NCI-H748 (cell line): ENCODE measurements around the gene NAPB.
"Not testable (repeated sequence)": the region's sequence is repeated elsewhere in the genome, so short reads cannot be mapped to it uniquely, and the experiment has no call there.

ENCODE experiments used
- DNase-seq: peaks from one replicate; lab custom pipeline; 2025; ENCODE audit not compliant: unreplicated experiment; lab: John Stamatoyannopoulos, UW

The NAPB gene

GRCh38 chr20:23349338-23350195 is 71.7 kb downstream of the NAPB start:
- peak; percentile 60 for DNase-seq

GRCh38 chr20:23348510-23348909 is 72.8 kb downstream of the NAPB start:
- not testable (repeated sequence) for DNase-seq

DNA sequence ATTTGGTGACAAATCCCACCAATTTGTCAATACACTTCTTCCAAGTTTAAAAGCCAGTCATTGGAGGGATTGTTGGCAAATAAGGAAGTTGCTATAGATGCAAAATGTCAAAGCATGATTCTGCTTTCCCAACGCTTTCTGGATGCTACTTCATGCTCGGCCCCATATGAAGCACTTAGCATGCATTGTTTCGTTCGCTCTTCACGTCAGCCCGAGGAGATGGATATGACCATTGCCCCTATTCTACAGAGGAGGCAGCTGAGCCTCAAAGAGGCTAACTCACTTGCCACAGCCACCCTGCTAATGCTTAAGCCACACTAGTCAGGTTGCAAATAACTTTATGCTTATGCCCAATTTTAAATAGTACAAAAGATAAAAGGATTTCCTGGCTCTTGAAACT is 73.5 kb downstream of the NAPB start:
- DNase-seq, result no peak

- no peak for DNase-seq
Observed at GRCh38 chr20:23346002-23346401, 75.3 kb downstream of the NAPB start.

DNA sequence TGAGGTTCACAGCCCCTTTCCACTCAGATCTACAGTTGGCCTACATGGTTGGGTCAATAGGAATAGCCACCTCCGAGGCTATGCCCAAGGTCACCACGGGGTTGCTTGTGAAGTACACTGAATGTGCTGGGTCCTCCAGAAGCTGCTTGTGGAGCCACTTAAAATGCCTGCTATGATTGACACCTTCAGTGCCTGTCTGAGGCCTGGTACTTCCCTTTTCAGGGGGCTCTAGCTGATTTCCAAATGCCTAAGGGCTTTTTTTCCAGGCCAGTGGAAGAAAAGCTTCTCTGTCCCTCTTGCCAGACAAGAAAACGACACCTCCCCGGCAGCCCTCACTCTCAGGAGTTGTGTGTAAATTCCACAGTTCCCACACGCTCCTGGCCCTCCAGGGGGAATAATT is 77.0 kb downstream of the NAPB start:
- no peak for DNase-seq

DNA sequence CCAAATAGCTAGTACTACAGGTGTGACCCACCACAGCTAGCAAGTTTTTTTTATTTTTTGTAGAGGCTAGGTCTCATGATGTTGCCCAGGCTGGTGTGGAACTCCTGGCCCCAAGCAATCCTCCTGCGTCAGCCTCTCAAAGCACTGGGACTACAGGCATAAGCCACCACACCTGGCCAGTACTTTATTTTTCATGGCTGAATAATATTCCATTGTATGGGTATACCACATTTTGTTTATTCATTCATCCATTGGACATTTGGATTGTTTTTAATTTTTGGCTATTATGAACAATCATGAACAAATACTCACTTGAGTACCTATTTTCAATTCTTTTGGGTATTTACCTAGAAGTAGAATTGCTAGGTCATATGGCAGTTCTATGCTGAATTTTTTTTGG is 77.7 kb downstream of the NAPB start:
- DNase-seq, result no peak

- no peak for DNase-seq
Observed at GRCh38 chr20:23341073-23341472, 80.2 kb downstream of the NAPB start.

DNA sequence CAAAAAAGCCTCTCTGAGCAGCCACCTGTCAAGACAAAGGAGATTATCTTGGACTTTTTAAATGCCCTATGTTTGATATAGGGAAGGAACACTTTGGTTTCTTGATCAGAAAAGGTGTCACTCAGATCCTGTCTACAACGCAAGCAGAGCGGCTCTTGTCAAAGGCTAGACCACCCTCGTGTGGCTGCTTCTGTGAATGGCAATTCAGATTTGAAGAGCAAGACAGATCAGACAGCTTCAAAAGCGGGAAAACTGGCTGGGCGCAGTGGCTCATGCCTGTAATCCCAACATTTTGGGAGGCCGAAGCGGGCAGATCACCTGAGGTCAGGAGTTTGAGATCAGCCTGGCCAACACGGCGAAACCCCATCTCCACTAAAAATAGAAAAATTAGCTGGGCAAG is 80.8 kb downstream of the NAPB start:
- DNase-seq, result peak; percentile 90

DNA sequence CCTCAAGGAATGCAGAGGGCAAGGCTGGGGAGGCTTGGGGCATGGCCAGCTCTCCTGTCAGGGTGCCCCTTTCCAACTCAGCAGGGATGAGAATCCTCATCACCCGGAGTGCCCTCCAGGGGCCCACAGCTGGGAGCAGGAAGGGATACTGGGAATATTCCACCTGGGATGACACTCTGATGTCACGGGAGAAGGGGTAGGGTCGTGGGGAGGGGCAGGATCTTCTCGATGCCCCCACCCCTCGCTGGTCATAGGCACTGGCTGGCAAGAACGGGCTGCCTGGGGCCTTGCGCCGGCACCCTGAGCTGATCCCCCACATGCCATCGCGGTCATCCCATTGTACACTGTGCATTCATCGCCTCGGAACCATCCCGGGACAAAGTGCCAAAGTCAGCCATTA is 81.3 kb downstream of the NAPB start:
- no peak for DNase-seq

GRCh38 chr20:23337312-23337711 is 84.0 kb downstream of the NAPB start:
- no peak for DNase-seq

- no peak for DNase-seq
Observed at GRCh38 chr20:23336476-23336875, 84.8 kb downstream of the NAPB start.

DNA sequence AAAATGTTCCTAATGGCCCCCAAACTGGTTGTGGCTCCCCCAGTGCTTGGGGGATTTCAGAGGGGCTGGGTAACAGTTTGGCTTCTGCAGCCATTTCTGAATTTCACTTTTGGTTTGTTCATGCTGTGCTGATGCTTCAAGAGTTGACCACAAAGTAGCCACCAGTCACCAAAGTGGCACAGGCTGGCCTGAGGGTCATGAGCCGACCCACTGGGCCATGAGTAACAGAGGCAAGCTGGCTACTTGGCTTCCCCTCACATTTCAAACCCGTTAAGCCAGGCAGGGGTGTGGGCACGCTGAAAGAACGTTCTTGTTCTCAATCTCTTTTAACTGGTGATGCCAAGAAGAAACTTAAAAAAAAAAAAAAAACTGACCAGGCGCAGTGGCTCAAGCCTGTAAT is 85.8 kb downstream of the NAPB start:
- no peak for DNase-seq

- DNase-seq, result no peak
Observed at GRCh38 chr20:23334111-23334510, 87.2 kb downstream of the NAPB start.

DNA sequence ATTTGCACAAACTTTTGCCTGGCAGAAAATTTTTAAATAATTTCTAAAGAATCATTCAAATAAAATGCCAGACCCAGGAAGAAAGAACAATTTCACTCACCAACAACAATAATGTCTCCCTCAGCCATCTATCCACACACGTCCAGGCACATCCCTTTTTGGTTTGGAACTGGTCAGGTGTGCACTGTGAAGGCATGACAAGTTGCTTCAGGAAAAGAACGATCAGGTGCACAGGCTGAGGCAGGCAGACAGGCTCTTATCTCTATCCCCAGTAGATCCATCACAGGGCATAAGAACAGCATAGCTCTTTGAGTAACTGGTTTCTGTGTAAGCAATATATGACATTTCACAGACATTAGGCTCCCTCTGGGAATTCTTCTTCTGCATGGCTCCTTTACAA is 88.8 kb downstream of the NAPB start:
- no peak for DNase-seq

DNA sequence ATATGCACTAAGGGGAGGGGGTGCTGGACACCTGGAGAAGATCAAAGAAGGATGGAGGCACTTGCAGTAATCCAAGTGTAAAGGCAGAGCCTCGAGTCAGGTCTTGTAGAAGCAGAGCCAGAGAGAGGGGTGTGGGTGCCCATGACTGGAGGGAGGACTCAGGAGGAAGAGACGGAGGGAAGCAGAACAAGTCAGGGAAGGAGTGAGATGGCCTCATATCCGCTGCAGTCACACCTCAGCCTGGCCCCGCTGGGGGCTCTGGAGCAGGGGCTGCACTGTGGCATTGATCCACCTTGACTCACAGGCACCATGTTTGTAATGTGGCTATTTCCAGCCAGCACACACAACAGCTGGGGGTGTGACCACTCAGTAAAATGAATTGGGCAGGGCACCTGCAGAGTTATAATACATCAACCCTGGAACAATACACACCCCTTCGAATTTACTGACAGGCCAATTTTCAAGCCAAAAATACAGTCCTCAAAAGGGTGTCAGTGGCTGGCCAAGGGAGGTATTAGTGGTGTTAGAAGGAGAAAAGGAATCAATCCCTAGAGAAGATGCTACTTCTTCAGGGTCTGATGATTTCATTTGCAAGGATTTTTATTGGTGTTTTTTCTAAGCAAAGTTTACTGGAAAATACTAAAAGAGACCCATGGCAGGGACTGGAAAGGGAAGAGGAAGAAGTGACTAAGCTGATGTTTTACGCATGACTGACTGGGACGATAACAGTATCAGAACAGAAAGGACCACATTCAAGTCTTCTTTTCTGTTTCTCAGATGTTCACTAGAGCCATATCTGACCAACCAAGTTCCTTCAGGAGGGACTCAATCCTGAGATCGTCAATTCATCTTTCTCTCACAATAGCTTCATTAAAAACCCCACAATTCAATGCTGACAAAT is 89.6 kb downstream of the NAPB start:
- no peak for DNase-seq

DNA sequence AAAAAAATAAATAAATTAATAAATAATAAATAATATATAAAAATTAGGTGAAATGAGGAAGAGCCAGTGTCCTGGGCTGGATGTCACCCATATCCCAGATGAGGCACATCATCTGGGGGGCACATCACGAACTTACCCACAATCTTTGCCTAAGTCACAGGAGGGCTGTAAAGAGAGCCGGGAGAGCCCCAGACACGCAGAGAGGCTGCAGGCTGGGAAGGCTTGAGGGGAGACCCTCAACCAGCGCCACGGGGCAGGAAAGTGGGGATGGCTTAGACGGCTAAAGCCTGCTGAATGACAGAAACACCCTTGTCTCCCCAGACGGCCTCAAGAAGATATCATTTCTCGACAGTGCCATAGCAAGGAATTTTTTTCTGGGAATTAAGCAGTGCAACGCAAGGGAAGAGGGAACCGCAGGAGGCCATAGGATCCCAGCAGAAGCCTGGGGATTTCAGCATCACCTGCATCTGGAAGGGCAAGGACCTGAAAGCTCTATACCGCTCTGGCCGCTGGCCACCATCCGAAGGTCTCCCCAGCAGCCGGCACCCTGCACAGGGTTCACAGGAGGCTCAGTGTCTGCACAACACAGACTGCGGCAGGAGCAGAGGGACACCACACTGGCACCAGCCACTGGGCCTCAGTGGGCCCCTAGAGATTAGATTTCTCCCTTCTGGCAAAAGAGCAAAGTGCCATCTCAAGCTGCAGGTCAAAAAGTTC is 93.5 kb downstream of the NAPB start:
- no peak for DNase-seq

- DNase-seq, result no peak
Observed at GRCh38 chr20:23326774-23327173, 94.5 kb downstream of the NAPB start.

GRCh38 chr20:23325107-23325506 is 96.2 kb downstream of the NAPB start:
- no peak for DNase-seq
